ENCODE results near the gene CCN2. TPM values are rescaled to one million over a fixed set of nuclear protein-coding genes. Genes with fewer than 3 reads are reported as not detected.

CCN2 gene, protein sequence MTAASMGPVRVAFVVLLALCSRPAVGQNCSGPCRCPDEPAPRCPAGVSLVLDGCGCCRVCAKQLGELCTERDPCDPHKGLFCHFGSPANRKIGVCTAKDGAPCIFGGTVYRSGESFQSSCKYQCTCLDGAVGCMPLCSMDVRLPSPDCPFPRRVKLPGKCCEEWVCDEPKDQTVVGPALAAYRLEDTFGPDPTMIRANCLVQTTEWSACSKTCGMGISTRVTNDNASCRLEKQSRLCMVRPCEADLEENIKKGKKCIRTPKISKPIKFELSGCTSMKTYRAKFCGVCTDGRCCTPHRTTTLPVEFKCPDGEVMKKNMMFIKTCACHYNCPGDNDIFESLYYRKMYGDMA
- total RNA-seq, result 20.3 and 24.2 TPM in 2 replicates
- long read RNA-seq, partial matches to known transcripts, result 6 of 10 reads
- long read RNA-seq, other reads (novel, unspliced or antisense), result 4 of 10 reads

DNA sequence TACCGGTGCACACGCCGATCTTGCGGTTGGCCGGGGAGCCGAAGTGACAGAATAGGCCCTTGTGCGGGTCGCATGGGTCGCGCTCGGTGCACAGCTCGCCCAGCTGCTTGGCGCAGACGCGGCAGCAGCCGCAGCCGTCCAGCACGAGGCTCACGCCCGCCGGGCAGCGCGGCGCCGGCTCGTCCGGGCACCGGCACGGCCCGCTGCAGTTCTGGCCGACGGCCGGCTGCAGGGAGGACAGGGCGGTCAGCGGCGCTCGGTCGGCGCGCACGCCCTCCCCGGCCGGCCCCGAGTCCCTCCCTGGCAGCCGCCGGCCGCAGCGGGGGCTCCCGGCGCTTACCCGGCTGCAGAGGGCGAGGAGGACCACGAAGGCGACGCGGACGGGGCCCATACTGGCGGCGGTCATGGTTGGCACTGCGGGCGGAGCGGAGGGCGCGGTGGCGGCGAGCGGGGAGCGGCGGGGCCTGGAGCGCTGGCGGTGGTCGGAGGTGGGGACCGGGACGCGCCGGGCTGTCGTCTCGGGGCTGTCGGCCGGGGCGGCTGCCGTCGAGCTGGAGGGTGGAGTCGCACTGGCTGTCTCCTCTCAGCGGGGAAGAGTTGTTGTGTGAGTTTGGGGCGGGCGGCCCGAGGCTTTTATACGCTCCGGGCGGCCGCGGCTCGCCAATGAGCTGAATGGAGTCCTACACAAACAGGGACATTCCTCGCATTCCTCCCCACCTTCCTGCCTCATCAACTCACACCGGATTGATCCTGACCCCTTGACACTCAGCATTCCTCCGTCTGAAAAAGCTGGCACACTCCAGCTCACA lies at the start of gene CCN2:
TSS of gene CCN2 (minus strand) at position 606 of the 809 bp plus-strand sequence. CDS start at position 406, 200 bp downstream.
- Mint-ChIP-seq H3K9me3 (no peaks in the 10 kb centered on the region), H3K27ac (ENCODE audit: unreplicated experiment) (peak within 1 kb of the TSS; percentile 95), H3K4me1 (peaks cover 68% of the 10 kb centered on the region), H3K27me3 (ENCODE audit: low read depth) (no peaks in the 10 kb centered on the region), H3K36me3 (ENCODE audit: low read depth) (peaks cover 2% of the 10 kb centered on the region), H3K4me3 (peak within 1 kb of the TSS; percentile 94)
- TF ChIP-seq, protein P1, sequence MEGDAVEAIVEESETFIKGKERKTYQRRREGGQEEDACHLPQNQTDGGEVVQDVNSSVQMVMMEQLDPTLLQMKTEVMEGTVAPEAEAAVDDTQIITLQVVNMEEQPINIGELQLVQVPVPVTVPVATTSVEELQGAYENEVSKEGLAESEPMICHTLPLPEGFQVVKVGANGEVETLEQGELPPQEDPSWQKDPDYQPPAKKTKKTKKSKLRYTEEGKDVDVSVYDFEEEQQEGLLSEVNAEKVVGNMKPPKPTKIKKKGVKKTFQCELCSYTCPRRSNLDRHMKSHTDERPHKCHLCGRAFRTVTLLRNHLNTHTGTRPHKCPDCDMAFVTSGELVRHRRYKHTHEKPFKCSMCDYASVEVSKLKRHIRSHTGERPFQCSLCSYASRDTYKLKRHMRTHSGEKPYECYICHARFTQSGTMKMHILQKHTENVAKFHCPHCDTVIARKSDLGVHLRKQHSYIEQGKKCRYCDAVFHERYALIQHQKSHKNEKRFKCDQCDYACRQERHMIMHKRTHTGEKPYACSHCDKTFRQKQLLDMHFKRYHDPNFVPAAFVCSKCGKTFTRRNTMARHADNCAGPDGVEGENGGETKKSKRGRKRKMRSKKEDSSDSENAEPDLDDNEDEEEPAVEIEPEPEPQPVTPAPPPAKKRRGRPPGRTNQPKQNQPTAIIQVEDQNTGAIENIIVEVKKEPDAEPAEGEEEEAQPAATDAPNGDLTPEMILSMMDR (conservative IDR thresholded peaks at IDR 0.05), result peak; percentile 45
- DNase-seq (ENCODE audit: low read depth, low spot score), result peak; percentile 78

DNA sequence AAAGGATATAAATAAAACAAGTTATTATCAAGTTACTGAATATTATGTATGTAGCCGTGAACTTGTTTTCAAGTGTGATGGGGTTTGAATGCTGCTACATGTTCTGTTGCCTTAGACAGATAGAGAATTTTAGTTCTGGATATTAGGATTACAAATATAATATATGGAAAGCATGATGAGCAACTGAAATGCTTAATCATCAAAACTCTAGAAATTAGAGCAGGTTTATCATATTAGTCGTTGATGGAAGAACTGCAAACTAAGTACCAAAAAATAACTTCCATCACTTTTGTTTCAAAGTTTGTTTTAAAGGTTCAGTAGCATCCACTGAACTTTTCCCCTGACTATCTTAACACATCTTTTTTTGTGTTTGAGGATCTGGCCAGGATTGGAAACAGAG lies 49.1 kb upstream of the CCN2 start:
- TF ChIP-seq, protein P1 (conservative IDR thresholded peaks at IDR 0.05), result no peak
- Mint-ChIP-seq H3K9me3 (peaks cover 8% of the 10 kb centered on the region), H3K4me1 (no peaks in the 10 kb centered on the region), H3K4me3 (no peak overlapping the region), H3K27ac (ENCODE audit: unreplicated experiment) (no peak overlapping the region), H3K36me3 (ENCODE audit: low read depth) (peaks cover under 1% of the 10 kb centered on the region), H3K27me3 (ENCODE audit: low read depth) (no peaks in the 10 kb centered on the region)
- DNase-seq (ENCODE audit: low read depth, low spot score), result no peak

DNA sequence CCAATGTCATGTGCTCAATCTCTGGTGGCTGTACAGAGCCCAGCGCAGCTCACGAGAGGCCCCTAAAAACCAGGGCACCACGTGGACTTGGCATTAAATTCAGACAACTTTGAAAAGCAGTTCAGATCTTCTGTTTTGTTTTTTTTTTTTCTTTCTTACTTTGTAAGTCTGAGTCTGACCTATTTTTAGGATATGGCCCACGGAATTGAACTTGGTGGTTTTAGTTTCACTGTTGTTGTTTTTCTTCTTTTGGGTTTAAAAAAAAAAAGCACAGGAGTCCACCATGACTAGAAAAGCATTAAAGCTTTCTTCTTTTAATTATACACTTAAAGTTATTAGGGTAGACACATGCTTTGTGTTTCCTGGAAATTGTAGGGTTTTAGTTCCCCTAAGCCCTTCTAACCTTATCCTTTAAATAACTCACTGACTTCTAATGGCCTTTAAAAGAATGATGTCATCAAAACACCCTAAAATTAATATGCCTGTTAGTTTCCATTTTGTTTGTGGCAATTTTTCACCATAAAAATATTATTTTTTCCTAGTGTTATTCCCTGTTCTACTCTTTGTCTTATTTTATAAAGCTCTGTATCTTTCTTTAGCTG lies 48.5 kb upstream of the CCN2 start:
- H3K4me1 Mint-ChIP-seq, result no peaks in the 10 kb centered on the region
- no peaks in the 10 kb centered on the region for H3K36me3 Mint-ChIP-seq (ENCODE audit: low read depth)
- H3K4me3 Mint-ChIP-seq, result no peak overlapping the region
- no peak for DNase-seq (ENCODE audit: low read depth, low spot score)
- peaks cover 7% of the 10 kb centered on the region for H3K9me3 Mint-ChIP-seq
- TF ChIP-seq, protein P1 (conservative IDR thresholded peaks at IDR 0.05), result no peak
- H3K27ac Mint-ChIP-seq (ENCODE audit: unreplicated experiment), result no peak overlapping the region
- H3K27me3 Mint-ChIP-seq (ENCODE audit: low read depth), result no peaks in the 10 kb centered on the region

DNA sequence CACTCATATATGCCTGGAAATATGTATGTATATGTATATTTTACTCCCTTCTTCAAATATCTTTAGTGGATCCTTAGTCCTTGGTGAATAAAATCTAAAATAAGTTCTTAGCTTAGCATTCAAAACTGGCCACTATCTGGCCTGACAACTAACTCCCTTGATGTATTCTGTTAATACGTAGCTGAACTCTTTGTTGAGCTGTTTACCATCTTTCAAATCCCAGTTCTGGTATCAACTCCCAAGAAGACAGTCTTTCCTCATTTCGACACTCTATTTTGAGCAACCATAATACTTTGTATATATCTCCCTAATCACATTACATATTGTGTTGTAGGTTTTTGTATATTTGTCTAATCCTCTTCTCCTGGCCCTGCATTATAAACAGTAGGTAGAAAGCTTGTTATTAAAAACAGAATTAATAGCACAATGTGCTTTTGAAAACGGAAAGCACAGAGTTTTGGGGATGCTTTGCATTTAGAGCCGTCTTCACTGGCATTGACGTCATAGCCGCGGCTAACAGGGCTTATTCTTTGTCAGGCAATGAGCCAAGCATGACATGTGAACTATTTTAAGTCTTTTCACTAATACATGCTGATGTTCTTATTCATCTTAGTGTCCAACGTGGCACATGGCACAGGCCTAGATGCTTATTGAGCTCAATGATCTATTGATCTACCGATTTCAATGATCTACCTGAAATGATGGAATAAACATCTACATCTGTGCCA lies 47.2 kb upstream of the CCN2 start:
- no peak overlapping the region for H3K4me3 Mint-ChIP-seq
- no peaks in the 10 kb centered on the region for H3K4me1 Mint-ChIP-seq
- no peaks in the 10 kb centered on the region for H3K36me3 Mint-ChIP-seq (ENCODE audit: low read depth)
- TF ChIP-seq, protein P1 (conservative IDR thresholded peaks at IDR 0.05), result no peak
- peaks cover 2% of the 10 kb centered on the region for H3K9me3 Mint-ChIP-seq
- H3K27me3 Mint-ChIP-seq (ENCODE audit: low read depth), result no peaks in the 10 kb centered on the region
- no peak overlapping the region for H3K27ac Mint-ChIP-seq (ENCODE audit: unreplicated experiment)
- no peak for DNase-seq (ENCODE audit: low read depth, low spot score)

Data from neural crest cell (in vitro differentiated cells).